Fibroblast of pulmonary artery (primary cell): ENCODE measurements around the gene ARFRP1.
"Not testable (repeated sequence)": the region's sequence is repeated elsewhere in the genome, so short reads cannot be mapped to it uniquely, and the experiment has no call there.

ENCODE experiments used
- DNase-seq: peaks from one replicate; pipeline ENCODE4 v3.0.0-alpha.2; 2010; ENCODE audit warnings: low read depth
- H3K4me3 ChIP-seq: replicated peaks from 2 replicates; pipeline ENCODE4 v1.5.1; 2011; ENCODE audit warnings: low read depth, mild to moderate bottlenecking, control low read depth, low read length, moderate library complexity
- CTCF ChIP-seq: IDR thresholded peaks from 2 replicates; pipeline ENCODE4 v1.5.1; 2011; ENCODE audit warnings: mild to moderate bottlenecking, control low read depth, low read length, inconsistent platforms; ENCODE audit errors: missing control alignments

The ARFRP1 gene

GRCh38 chr20:63672666-63673065, 35.1 kb downstream of the ARFRP1 start:
- no peak overlapping the region for H3K4me3 ChIP-seq
- no peak for TF ChIP-seq CTCF
- DNase-seq = no peak

GRCh38 chr20:63671695-63672094, 36.1 kb downstream of the ARFRP1 start:
- H3K4me3 ChIP-seq, DNase-seq: not testable (repeated sequence)

- no peak for DNase-seq
- no peak overlapping the region for H3K4me3 ChIP-seq
- TF ChIP-seq CTCF = no peak
These were observed 39.4 kb downstream of the ARFRP1 start for GRCh38 chr20:63668351-63668750.

GRCh38 chr20:63667858-63668257, 39.9 kb downstream of the ARFRP1 start:
- no peak for TF ChIP-seq CTCF
- no peak overlapping the region for H3K4me3 ChIP-seq
- DNase-seq = no peak

- no peak for DNase-seq
- H3K4me3 ChIP-seq = no peak overlapping the region
- no peak for TF ChIP-seq CTCF
These were observed 42.1 kb downstream of the ARFRP1 start for GRCh38 chr20:63665708-63666107.

- TF ChIP-seq CTCF = no peak
- no peak overlapping the region for H3K4me3 ChIP-seq
- peak; percentile 42 for DNase-seq
These were observed 42.7 kb downstream of the ARFRP1 start for GRCh38 chr20:63664861-63665594.

GRCh38 chr20:63664143-63664851, 43.5 kb downstream of the ARFRP1 start:
- DNase-seq = no peak
- TF ChIP-seq CTCF = no peak
- H3K4me3 ChIP-seq = no peak overlapping the region
